Upper lobe of left lung (tissue), 6 donors: ENCODE results near the gene GSN. TPM values are rescaled to one million over a fixed set of nuclear protein-coding genes. Genes with fewer than 3 reads are reported as not detected.
A peak's percentile ranks its signal among the peaks of the same experiment; 100 is the strongest.

Source experiments
- ATAC-seq, 2 donors: fragments of 200-7000 bp; cut with Tn5 transposase; one replicate each; pipeline ENCODE4 v1.9.1; 2022; ENCODE audit warnings: mild to moderate bottlenecking in 2 of 2, moderate library complexity in 2 of 2; ENCODE audit not compliant: low FRiP score in 2 of 2
- DNase-seq, 2 donors: peaks; one replicate each; pipeline ENCODE4 v3.0.0-alpha.2; 2019 to 2020
- H3K27ac ChIP-seq, 4 donors: fragments of 200-600 bp; sonication (generic); one replicate each; pipeline ENCODE4 v1.5.1; 2016 to 2019
- H3K27me3 ChIP-seq, 4 donors: fragments of 200-600 bp; sonication (generic); one replicate each; pipeline ENCODE4 v1.5.1; 2017 to 2019
- H3K36me3 ChIP-seq, 4 donors: fragments of 200-600 bp; sonication (generic); one replicate each; pipeline ENCODE4 v1.5.1; 2016 to 2019
- H3K4me1 ChIP-seq, 4 donors: fragments of 200-600 bp; sonication (generic); one replicate each; pipeline ENCODE4 v1.5.1; 2018 to 2019
- H3K4me3 ChIP-seq, 4 donors: fragments of 200-600 bp; sonication (generic); one replicate each; pipeline ENCODE4 v1.5.1; 2017 to 2019; ENCODE audit warnings: mild to moderate bottlenecking in 2 of 4, moderate library complexity in 1 of 4
- H3K9me3 ChIP-seq, 4 donors: fragments of 200-600 bp; sonication (generic); one replicate each; pipeline ENCODE4 v1.5.1; 2018 to 2019
- EP300 ChIP-seq, 4 donors: sonication (generic); formaldehyde crosslinking; IDR thresholded peaks; one replicate each; pipeline ENCODE4 v1.5.1; 2017; ENCODE audit warnings: antibody characterized with exemption in 4 of 4, control low read depth in 2 of 4
- POLR2A ChIP-seq, 4 donors: fragments of 450-650 bp; IDR thresholded peaks; one replicate each; pipeline ENCODE4 v1.5.1; 2016 to 2017; ENCODE audit warnings: antibody characterized with exemption in 4 of 4, mild to moderate bottlenecking in 2 of 4
- POLR2AphosphoS5 ChIP-seq, 2 donors: sonication (generic); formaldehyde crosslinking; IDR thresholded peaks; one replicate each; pipeline ENCODE4 v1.5.1; 2017; ENCODE audit warnings: antibody characterized with exemption in 2 of 2
- WGBS, 2 donors: methylation state at CpG; one replicate each; pipeline ENCODE4 v1.1.5; 2017 to 2018; 5-methylcytosine and 5-hydroxymethylcytosine counted together
- total RNA-seq, 6 donors: library from RNA; depleted of rRNA in 4 of 6; stranded (reverse); fragments of >200 nt in 4 of 6; gene quantifications; one replicate each; pipeline versions ENCODE4 v1.1.0 to v1.2.1, GENCODE V29; 2016 to 2021
- TF ChIP-seq, protein P1 (sequence below), 6 experiments: fragments of 450-650 bp in 4 of 6; fragments of 200-600 bp in 2 of 6; sonication (generic) in 2 of 6; IDR thresholded peaks; one replicate each; pipeline ENCODE4 v1.5.1; 2016 to 2019; ENCODE audit warnings: antibody characterized with exemption in 6 of 6
- donor health status: DM: no; HTN: no; CAD: no; lungs with moderate emphysema.
- donor health status: DM: no; HTN: yes; CAD: no; lungs with severe emphysema.

GSN gene
- total RNA-seq, 6 donors from 2014 or later, result 217 to 935 (median 648) TPM

DNA sequence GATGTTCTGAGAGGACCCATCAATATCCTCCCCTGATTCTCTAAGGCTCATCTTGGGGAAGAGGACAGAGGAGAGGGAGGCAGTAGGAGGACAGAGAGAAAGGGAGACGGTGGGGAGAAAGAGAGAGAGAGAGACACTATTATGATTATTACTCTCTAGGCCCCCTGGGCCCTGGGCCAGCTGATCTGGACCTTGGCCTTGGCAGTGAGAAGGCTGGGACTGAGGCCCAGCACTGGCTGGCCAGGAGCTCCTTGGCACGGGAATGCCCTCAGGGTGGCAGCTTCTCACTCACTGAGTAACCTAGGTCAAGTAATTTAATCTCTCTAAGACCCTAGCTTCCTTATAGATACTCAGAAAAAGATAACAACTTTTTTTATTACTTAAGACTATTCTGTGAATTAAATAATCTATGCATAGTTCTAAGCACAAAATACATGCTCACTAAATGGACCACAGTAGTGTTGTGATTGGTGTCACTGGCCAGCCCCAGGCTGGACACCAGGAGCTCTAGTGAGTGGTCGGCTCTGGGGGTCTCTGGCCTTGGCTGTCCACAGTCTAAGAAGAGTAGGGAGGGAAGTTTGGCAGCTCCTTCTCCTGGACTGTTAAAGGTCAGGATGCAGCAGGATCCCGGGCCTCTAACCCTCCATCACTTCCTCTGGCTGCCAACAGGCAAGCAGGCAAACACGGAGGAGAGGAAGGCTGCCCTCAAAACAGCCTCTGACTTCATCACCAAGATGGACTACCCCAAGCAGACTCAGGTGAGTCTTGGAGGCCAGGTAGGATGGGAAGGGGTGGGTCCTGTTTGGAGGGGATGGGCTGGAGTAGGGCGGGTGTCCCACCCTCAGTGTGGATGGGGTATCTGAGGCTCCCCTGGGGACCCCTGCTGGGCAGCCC, 50.0 kb downstream of the GSN start:
- no peak for TF ChIP-seq POLR2A (IDR thresholded peaks at IDR 0.05)
- TF ChIP-seq, protein P1, sequence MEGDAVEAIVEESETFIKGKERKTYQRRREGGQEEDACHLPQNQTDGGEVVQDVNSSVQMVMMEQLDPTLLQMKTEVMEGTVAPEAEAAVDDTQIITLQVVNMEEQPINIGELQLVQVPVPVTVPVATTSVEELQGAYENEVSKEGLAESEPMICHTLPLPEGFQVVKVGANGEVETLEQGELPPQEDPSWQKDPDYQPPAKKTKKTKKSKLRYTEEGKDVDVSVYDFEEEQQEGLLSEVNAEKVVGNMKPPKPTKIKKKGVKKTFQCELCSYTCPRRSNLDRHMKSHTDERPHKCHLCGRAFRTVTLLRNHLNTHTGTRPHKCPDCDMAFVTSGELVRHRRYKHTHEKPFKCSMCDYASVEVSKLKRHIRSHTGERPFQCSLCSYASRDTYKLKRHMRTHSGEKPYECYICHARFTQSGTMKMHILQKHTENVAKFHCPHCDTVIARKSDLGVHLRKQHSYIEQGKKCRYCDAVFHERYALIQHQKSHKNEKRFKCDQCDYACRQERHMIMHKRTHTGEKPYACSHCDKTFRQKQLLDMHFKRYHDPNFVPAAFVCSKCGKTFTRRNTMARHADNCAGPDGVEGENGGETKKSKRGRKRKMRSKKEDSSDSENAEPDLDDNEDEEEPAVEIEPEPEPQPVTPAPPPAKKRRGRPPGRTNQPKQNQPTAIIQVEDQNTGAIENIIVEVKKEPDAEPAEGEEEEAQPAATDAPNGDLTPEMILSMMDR (IDR thresholded peaks at IDR 0.05), result no peak
- TF ChIP-seq EP300 (IDR thresholded peaks at IDR 0.05), result no peak
- no peak for TF ChIP-seq POLR2AphosphoS5 (IDR thresholded peaks at IDR 0.05)
- H3K27me3 ChIP-seq, result no peaks in the 10 kb centered on the region
- ATAC-seq, result no peak
- peaks cover 26 to 29% (median 27%) of the 10 kb centered on the region in 4 donors for H3K4me1 ChIP-seq
- H3K9me3 ChIP-seq, result no peaks in the 10 kb centered on the region
- 54 to 73% methylated on average over 4 to 6 of the region's 6 CpGs for WGBS, 2 donors
- peak overlapping the region in 2 of 4 donors; percentile 20 to 28 for H3K27ac ChIP-seq
- no peak overlapping the region for H3K4me3 ChIP-seq
- peaks cover 27 to 88% (median 61%) of the 10 kb centered on the region in 4 donors for H3K36me3 ChIP-seq
- DNase-seq, result no peak

DNA sequence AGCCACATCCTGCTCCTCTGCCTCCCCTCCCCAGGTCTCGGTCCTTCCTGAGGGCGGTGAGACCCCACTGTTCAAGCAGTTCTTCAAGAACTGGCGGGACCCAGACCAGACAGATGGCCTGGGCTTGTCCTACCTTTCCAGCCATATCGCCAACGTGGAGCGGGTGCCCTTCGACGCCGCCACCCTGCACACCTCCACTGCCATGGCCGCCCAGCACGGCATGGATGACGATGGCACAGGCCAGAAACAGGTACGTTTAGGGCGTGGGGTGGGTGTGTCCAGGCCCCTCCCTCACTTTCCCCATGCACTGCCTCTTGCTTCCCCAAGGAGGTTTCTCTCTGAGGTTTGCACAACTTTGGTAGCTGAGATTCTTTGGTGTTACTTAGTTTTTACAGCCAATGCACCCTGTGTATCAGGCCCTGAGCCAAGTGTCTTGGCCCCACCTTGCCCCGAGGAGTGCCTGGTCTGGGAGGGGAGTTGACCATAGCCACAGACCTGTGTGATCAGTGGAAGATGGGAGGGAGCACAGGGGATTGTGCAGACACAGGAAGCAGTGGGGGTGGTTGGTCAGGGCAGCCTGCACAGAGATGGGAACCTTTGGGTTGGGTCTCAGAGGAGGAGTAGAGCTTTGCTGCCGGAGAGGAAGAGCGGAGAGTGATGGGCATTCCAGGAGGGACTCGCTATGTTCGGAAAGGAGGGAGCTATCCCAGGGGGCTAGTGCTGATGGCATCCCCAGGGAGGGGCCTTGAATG, 50.8 kb downstream of the GSN start:
- DNase-seq (peak in 1 of 2 donors; percentile 61), ATAC-seq (no peak)
- H3K27ac ChIP-seq, result peak overlapping the region in 2 of 4 donors; percentile 80 to 89
- H3K9me3 ChIP-seq, result no peaks in the 10 kb centered on the region
- H3K4me1 ChIP-seq, result peaks cover 27 to 37% (median 34%) of the 10 kb centered on the region in 4 donors
- TF ChIP-seq POLR2A (IDR thresholded peaks at IDR 0.05), result no peak
- no peak for TF ChIP-seq EP300 (IDR thresholded peaks at IDR 0.05)
- no peak for TF ChIP-seq POLR2AphosphoS5 (IDR thresholded peaks at IDR 0.05)
- TF ChIP-seq, protein P1 (IDR thresholded peaks at IDR 0.05), result no peak
- H3K27me3 ChIP-seq, result no peaks in the 10 kb centered on the region
- no peak overlapping the region for H3K4me3 ChIP-seq
- 84 to 90% methylated on average over 11 to 12 of the region's 19 CpGs for WGBS, 2 donors
- peaks cover 19 to 87% (median 56%) of the 10 kb centered on the region in 4 donors for H3K36me3 ChIP-seq

DNA sequence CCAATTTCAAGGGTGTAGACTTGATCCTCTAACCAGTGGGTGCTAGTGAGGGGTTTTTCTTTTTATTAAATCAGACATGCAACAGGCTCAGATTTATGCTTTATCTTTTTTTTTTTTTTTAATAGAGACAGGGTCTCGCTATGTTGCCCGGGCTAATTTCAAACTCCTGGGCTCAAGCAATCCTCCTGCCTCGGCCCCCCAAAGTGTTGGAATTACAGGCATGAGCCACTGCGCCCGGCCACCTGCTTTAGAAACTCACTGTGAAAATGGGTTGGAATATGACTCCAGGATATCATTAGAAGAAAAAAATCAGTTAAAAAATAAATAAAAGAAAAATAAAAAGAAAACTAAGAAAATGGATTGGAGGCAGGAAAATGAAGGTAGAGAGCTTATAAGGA, 51.4 kb downstream of the GSN start:
- WGBS, 2 donors, result 96 to 99% methylated on average over 5 of the region's 5 CpGs

DNA sequence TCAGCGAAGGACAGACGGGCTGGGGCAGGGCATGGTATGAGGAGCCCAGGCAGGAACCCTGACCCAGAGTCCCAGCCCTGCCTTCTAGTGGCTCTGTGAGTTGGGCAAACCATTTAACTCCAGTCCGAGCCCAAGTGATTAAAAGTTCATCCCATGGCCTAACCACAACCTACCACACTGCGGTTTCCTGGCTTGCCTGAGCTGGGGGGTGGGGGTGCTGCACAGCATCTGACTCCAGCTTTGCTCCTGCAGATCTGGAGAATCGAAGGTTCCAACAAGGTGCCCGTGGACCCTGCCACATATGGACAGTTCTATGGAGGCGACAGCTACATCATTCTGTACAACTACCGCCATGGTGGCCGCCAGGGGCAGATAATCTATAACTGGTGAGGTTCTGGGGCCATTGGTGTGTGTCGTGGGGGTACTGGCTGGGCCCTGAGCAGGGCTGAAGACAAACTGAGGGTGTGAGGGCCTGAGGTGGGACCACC, 53.1 kb downstream of the GSN start:
- ATAC-seq (no peak), DNase-seq (peak in 1 of 2 donors; percentile 50)
- WGBS, 2 donors, result 62 to 80% methylated on average over 2 to 10 of the region's 10 CpGs
- no peaks in the 10 kb centered on the region for H3K9me3 ChIP-seq
- H3K27ac ChIP-seq, result peak overlapping the region; percentile 76 to 89 (median 82)
- peaks cover 42 to 59% (median 55%) of the 10 kb centered on the region in 4 donors for H3K4me1 ChIP-seq
- TF ChIP-seq POLR2A (IDR thresholded peaks at IDR 0.05) (peak in 1 of 4 donors; percentile 10), EP300 (IDR thresholded peaks at IDR 0.05) (no peak), POLR2AphosphoS5 (IDR thresholded peaks at IDR 0.05) (peak in 1 of 2 donors; percentile 14)
- TF ChIP-seq, protein P1 (IDR thresholded peaks at IDR 0.05), result peak in 1 of 6 experiments; percentile 8
- no peak overlapping the region for H3K4me3 ChIP-seq
- H3K27me3 ChIP-seq, result no peaks in the 10 kb centered on the region
- H3K36me3 ChIP-seq, result peaks cover 20 to 87% (median 64%) of the 10 kb centered on the region in 4 donors

More for the DNA sequence above, 51.4 kb downstream of the GSN start:
- Histone ChIP-seq H3K9me3 (no peaks in the 10 kb centered on the region), H3K27me3 (no peaks in the 10 kb centered on the region), H3K4me1 (peaks cover 27 to 43% (median 40%) of the 10 kb centered on the region in 4 donors), H3K36me3 (peaks cover 18 to 87% (median 56%) of the 10 kb centered on the region in 4 donors), H3K4me3 (no peak overlapping the region), H3K27ac (peak overlapping the region in 2 of 4 donors; percentile 80 to 89)
- ATAC-seq (no peak), DNase-seq (no peak)
- TF ChIP-seq, protein P1 (IDR thresholded peaks at IDR 0.05), result no peak
- TF ChIP-seq POLR2AphosphoS5 (IDR thresholded peaks at IDR 0.05) (no peak), POLR2A (IDR thresholded peaks at IDR 0.05) (no peak), EP300 (IDR thresholded peaks at IDR 0.05) (no peak)
